IPS-18a (cell line): ENCODE results near the gene USP5.

Experiments used
- H3K27ac ChIP-seq: one replicate; pipeline ENCODE4 v1.5.1; 2013; ENCODE audit warnings: low read length
- H3K27me3 ChIP-seq: one replicate; pipeline ENCODE4 v1.6.1; 2013; ENCODE audit warnings: mild to moderate bottlenecking, low read length; ENCODE audit not compliant: control insufficient read depth, insufficient read depth
- H3K36me3 ChIP-seq: one replicate; pipeline ENCODE4 v1.6.1; 2013; ENCODE audit warnings: low read depth, low read length; ENCODE audit not compliant: control insufficient read depth
- H3K4me1 ChIP-seq: one replicate; pipeline ENCODE4 v1.6.1; 2013; ENCODE audit warnings: low read depth, low read length; ENCODE audit not compliant: control insufficient read depth
- H3K4me3 ChIP-seq: one replicate; pipeline ENCODE4 v1.5.1; 2013; ENCODE audit warnings: low read length
- H3K9ac ChIP-seq: one replicate; pipeline ENCODE4 v1.6.1; 2013; ENCODE audit warnings: mild to moderate bottlenecking, low read length, moderate library complexity
- H3K9me3 ChIP-seq: one replicate; pipeline ENCODE4 v1.6.1; 2013; ENCODE audit warnings: low read depth, low read length; ENCODE audit not compliant: control insufficient read depth

USP5 gene

GRCh38 chr12:6820166-6820565 lies 31.8 kb upstream of the USP5 start:
- Histone ChIP-seq H3K36me3 (no peaks in the 10 kb centered on the region), H3K9me3 (no peaks in the 10 kb centered on the region), H3K9ac (no peak overlapping the region), H3K4me1 (peaks cover 26% of the 10 kb centered on the region), H3K4me3 (no peak overlapping the region), H3K27ac (no peak overlapping the region), H3K27me3 (peaks cover 9% of the 10 kb centered on the region)

GRCh38 chr12:6821591-6822425 lies 30.1 kb upstream of the USP5 start, which contains the start of gene GPR162:
Gene GPR162 (plus strand): TSS chr12:6821821. CDS start chr12:6823899, 2,078 bp downstream.
- Histone ChIP-seq H3K9ac (peak within 1 kb of the TSS; percentile 35), H3K9me3 (no peaks in the 10 kb centered on the region), H3K4me3 (peak within 1 kb of the TSS; percentile 52), H3K4me1 (peaks cover 26% of the 10 kb centered on the region), H3K27me3 (peaks cover 12% of the 10 kb centered on the region), H3K36me3 (no peaks in the 10 kb centered on the region), H3K27ac (no peak within 1 kb of the TSS)

GRCh38 chr12:6822426-6823135 lies 29.4 kb upstream of the USP5 start:
- Histone ChIP-seq H3K9me3 (no peaks in the 10 kb centered on the region), H3K4me3 (peak overlapping the region; percentile 52), H3K27me3 (peaks cover 12% of the 10 kb centered on the region), H3K9ac (no peak overlapping the region), H3K27ac (no peak overlapping the region), H3K4me1 (peaks cover 32% of the 10 kb centered on the region), H3K36me3 (no peaks in the 10 kb centered on the region)

- no peak overlapping the region for H3K9ac ChIP-seq
- H3K36me3 ChIP-seq: no peaks in the 10 kb centered on the region
- no peaks in the 10 kb centered on the region for H3K9me3 ChIP-seq
- H3K27ac ChIP-seq: no peak overlapping the region
- peaks cover 24% of the 10 kb centered on the region for H3K4me1 ChIP-seq
- no peak overlapping the region for H3K4me3 ChIP-seq
- H3K27me3 ChIP-seq: peaks cover 12% of the 10 kb centered on the region
These were observed 28.5 kb upstream of the USP5 start for GRCh38 chr12:6823182-6824084.

- H3K9me3 ChIP-seq: no peaks in the 10 kb centered on the region
- no peak overlapping the region for H3K9ac ChIP-seq
- H3K27me3 ChIP-seq: peaks cover 12% of the 10 kb centered on the region
- no peaks in the 10 kb centered on the region for H3K36me3 ChIP-seq
- H3K4me3 ChIP-seq: no peak overlapping the region
- no peak overlapping the region for H3K27ac ChIP-seq
- H3K4me1 ChIP-seq: peaks cover 21% of the 10 kb centered on the region
These were observed 27.7 kb upstream of the USP5 start for GRCh38 chr12:6824085-6824775.

DNA sequence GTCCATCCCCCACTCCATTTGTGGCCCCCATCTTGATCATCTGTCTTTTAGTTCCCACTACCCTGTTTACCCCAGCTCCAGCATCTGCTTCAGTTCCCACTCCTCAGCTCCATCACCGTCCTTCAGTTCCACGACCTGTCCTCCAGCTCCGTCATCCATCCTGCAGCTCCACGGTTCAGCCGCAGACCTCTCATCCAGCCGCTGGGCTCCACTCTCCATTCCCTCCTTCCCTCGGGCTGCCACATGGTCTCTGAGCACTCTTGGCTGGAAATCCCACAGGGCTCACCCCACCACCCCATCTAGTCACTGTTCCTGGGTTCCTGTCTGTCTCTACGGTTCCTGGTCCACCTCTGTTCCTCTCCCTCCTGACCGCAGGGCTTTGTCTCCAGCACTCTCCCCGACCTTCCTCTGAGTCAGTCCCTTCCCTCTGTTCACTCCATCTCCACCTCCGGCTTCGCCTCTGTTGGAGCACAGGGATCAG lies 27.0 kb upstream of the USP5 start:
- H3K9me3 ChIP-seq: no peaks in the 10 kb centered on the region
- H3K9ac ChIP-seq: no peak overlapping the region
- H3K4me3 ChIP-seq: peak overlapping the region; percentile 46
- no peaks in the 10 kb centered on the region for H3K36me3 ChIP-seq
- peaks cover 20% of the 10 kb centered on the region for H3K4me1 ChIP-seq
- H3K27ac ChIP-seq: no peak overlapping the region
- H3K27me3 ChIP-seq: peaks cover 12% of the 10 kb centered on the region

GRCh38 chr12:6825398-6826124 lies 26.4 kb upstream of the USP5 start:
- Histone ChIP-seq H3K27me3 (peaks cover 12% of the 10 kb centered on the region), H3K9me3 (no peaks in the 10 kb centered on the region), H3K36me3 (peaks cover 2% of the 10 kb centered on the region), H3K4me1 (peaks cover 16% of the 10 kb centered on the region), H3K4me3 (peak overlapping the region; percentile 46), H3K27ac (no peak overlapping the region), H3K9ac (no peak overlapping the region)

DNA sequence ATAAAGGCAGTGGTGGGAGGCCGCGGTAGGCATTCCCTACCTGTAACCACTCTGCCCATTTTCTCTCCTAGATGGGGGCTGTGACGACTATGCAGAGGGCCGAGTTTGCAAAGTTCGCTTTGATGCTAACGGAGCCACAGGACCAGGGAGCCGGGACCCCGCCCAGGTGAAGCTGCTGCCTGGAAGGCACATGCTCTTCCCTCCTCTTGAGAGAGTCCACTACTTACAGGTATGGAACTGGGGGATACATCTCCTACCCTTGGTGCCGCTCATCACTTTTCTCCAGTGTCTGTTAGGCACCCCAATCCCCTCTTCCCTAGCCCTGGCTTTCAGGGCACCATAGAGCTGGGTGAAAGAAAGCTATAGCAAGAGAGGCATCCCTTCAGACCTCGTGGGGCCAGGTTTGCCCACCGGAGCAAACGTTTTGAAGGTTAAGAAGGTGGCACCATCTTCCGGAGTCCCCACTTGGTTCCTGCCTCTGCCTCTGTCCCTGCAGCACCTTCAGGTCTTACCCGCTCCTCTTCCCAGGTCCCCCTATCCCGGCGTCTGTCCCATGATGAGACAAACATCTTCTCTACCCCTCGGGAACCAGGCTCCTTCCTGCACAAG lies 25.7 kb upstream of the USP5 start:
- no peak overlapping the region for H3K4me3 ChIP-seq
- H3K36me3 ChIP-seq: peaks cover 8% of the 10 kb centered on the region
- H3K9me3 ChIP-seq: no peaks in the 10 kb centered on the region
- peaks cover 10% of the 10 kb centered on the region for H3K4me1 ChIP-seq
- no peak overlapping the region for H3K9ac ChIP-seq
- peaks cover 12% of the 10 kb centered on the region for H3K27me3 ChIP-seq
- H3K27ac ChIP-seq: no peak overlapping the region

DNA sequence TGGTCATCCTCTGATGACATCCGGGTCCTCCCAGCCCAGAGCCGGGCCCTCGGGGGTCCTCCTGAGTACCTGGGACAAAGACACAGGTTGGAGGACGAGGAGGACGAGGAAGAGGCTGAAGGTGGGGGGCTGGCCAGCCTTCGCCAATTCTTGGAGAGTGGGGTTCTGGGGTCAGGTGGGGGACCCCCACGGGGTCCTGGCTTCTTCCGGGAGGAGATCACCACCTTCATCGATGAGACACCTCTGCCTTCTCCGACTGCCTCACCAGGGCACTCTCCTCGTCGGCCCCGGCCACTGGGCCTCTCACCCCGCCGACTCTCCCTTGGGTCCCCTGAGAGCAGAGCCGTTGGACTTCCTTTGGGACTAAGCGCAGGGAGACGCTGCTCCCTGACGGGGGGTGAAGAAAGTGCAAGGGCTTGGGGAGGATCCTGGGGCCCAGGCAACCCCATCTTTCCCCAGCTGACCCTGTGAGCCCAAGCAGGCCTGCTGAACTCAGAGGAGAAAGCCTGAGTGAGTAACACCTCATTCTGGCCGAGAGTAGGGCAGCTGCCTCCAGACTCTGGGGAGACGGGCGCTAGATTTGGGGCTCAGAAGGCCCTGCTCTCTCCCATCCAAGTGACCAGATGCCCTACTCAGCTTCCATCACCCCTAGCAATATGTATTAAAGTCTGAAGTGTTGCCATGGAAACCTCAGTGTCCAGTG lies 25.1 kb upstream of the USP5 start:
- H3K4me3 ChIP-seq: no peak overlapping the region

More for the DNA sequence above, 25.1 kb upstream of the USP5 start:
- Histone ChIP-seq H3K4me1 (peaks cover 10% of the 10 kb centered on the region), H3K27ac (no peak overlapping the region), H3K27me3 (peaks cover 12% of the 10 kb centered on the region), H3K9ac (no peak overlapping the region), H3K9me3 (no peaks in the 10 kb centered on the region), H3K36me3 (peaks cover 15% of the 10 kb centered on the region)
